ENCODE data around the gene HAUS5.

HAUS5 gene

GRCh38 chr19:35665157-35665556 lies 52.6 kb downstream of the HAUS5 start:
- Histone ChIP-seq H2AFZ (ENCODE audit: low read length) (no peak overlapping the region), H3K9me3 (ENCODE audit: insufficient read depth, low read depth, low read length) (no peaks in the 10 kb centered on the region), H4K20me1 (ENCODE audit: insufficient read depth, low read length, poor library complexity, severe bottlenecking) (no peaks in the 10 kb centered on the region), H3F3A (ENCODE audit: low read depth) (no peaks in the 10 kb centered on the region), H3K27me3 (ENCODE audit: insufficient read depth, low read length, poor library complexity, severe bottlenecking) (no peaks in the 10 kb centered on the region), H3K9me2 (replicated peaks; ENCODE audit: low read depth, low read length) (no peaks in the 10 kb centered on the region), H3K4me1 (ENCODE audit: insufficient read depth, low read length, poor library complexity, severe bottlenecking) (no peaks in the 10 kb centered on the region), H3K79me2 (ENCODE audit: insufficient read depth, low read length) (no peaks in the 10 kb centered on the region), H3K36me3 (ENCODE audit: insufficient read depth, low read length) (no peaks in the 10 kb centered on the region), H3K4me3 (ENCODE audit: low read length, poor library complexity, severe bottlenecking) (no peak overlapping the region), H3K9ac (ENCODE audit: low read depth, low read length, poor library complexity, severe bottlenecking) (no peak overlapping the region), H3K4me2 (ENCODE audit: low read depth, low read length, poor library complexity, severe bottlenecking) (no peak overlapping the region)
- no peak for TF ChIP-seq EZH2phosphoT487 (IDR thresholded peaks at IDR 0.05; ENCODE audit: borderline replicate concordance)
- no peak for TF ChIP-seq CTCF (conservative IDR thresholded peaks at IDR 0.05; ENCODE audit: low read length)

- H4K20me1 ChIP-seq (ENCODE audit: insufficient read depth, low read length, poor library complexity, severe bottlenecking), result no peaks in the 10 kb centered on the region
- no peak overlapping the region for H3K9ac ChIP-seq (ENCODE audit: low read depth, low read length, poor library complexity, severe bottlenecking)
- no peaks in the 10 kb centered on the region for H3K9me3 ChIP-seq (ENCODE audit: insufficient read depth, low read depth, low read length)
- H3K4me3 ChIP-seq (ENCODE audit: low read length, poor library complexity, severe bottlenecking), result no peak overlapping the region
- no peaks in the 10 kb centered on the region for H3K4me1 ChIP-seq (ENCODE audit: insufficient read depth, low read length, poor library complexity, severe bottlenecking)
- no peaks in the 10 kb centered on the region for H3K27me3 ChIP-seq (ENCODE audit: insufficient read depth, low read length, poor library complexity, severe bottlenecking)
- no peaks in the 10 kb centered on the region for H3K79me2 ChIP-seq (ENCODE audit: insufficient read depth, low read length)
- no peaks in the 10 kb centered on the region for H3K36me3 ChIP-seq (ENCODE audit: insufficient read depth, low read length)
- H3K9me2 ChIP-seq (replicated peaks; ENCODE audit: low read depth, low read length), result no peaks in the 10 kb centered on the region
- no peak overlapping the region for H3K4me2 ChIP-seq (ENCODE audit: low read depth, low read length, poor library complexity, severe bottlenecking)
- TF ChIP-seq EZH2phosphoT487 (IDR thresholded peaks at IDR 0.05; ENCODE audit: borderline replicate concordance) (no peak), CTCF (conservative IDR thresholded peaks at IDR 0.05; ENCODE audit: low read length) (no peak)
- H3F3A ChIP-seq (ENCODE audit: low read depth), result no peaks in the 10 kb centered on the region
- H2AFZ ChIP-seq (ENCODE audit: low read length), result no peak overlapping the region
Observed at GRCh38 chr19:35665604-35666003, 53.1 kb downstream of the HAUS5 start.

GRCh38 chr19:35666251-35666913 lies 53.8 kb downstream of the HAUS5 start, which contains the start of gene UPK1A:
UPK1A (plus strand) TSS chr19:35666517; CDS start chr19:35666813, 296 bp downstream.
- no peaks in the 10 kb centered on the region for H3K4me1 ChIP-seq (ENCODE audit: insufficient read depth, low read length, poor library complexity, severe bottlenecking)
- no peaks in the 10 kb centered on the region for H3K9me3 ChIP-seq (ENCODE audit: insufficient read depth, low read depth, low read length)
- no peaks in the 10 kb centered on the region for H3K79me2 ChIP-seq (ENCODE audit: insufficient read depth, low read length)

More at GRCh38 chr19:35666251-35666913, 53.8 kb downstream of the HAUS5 start, which contains the start of gene UPK1A:
- Histone ChIP-seq H3K36me3 (ENCODE audit: insufficient read depth, low read length) (no peaks in the 10 kb centered on the region), H3K4me3 (ENCODE audit: low read length, poor library complexity, severe bottlenecking) (no peak within 1 kb of the TSS), H3K27me3 (ENCODE audit: insufficient read depth, low read length, poor library complexity, severe bottlenecking) (no peaks in the 10 kb centered on the region), H3K9me2 (replicated peaks; ENCODE audit: low read depth, low read length) (no peaks in the 10 kb centered on the region), H4K20me1 (ENCODE audit: insufficient read depth, low read length, poor library complexity, severe bottlenecking) (no peaks in the 10 kb centered on the region), H3F3A (ENCODE audit: low read depth) (no peaks in the 10 kb centered on the region), H3K9ac (ENCODE audit: low read depth, low read length, poor library complexity, severe bottlenecking) (no peak within 1 kb of the TSS), H3K4me2 (ENCODE audit: low read depth, low read length, poor library complexity, severe bottlenecking) (no peak within 1 kb of the TSS), H2AFZ (ENCODE audit: low read length) (no peak within 1 kb of the TSS)
- TF ChIP-seq CTCF (conservative IDR thresholded peaks at IDR 0.05; ENCODE audit: low read length) (no peak), EZH2phosphoT487 (IDR thresholded peaks at IDR 0.05; ENCODE audit: borderline replicate concordance) (no peak)

Measured in Loucy (cell line).